ENCODE measurements around the gene KLRC3. TPM values are rescaled to one million over a fixed set of nuclear protein-coding genes. Genes with fewer than 3 reads are reported as not detected.
"Not testable (repeated sequence)": the region's sequence is repeated elsewhere in the genome, so short reads cannot be mapped to it uniquely, and the experiment has no call there.

Gene KLRC3
- polyA plus RNA-seq (ENCODE audit: insufficient read length in 4 of 4): under 1 TPM in 1 of 4 donors, not detected in 3; 0.10 TPM

- not testable (repeated sequence) for DNase-seq (ENCODE audit: low read depth in 4 of 4, low spot score in 3 of 4)
Observed at GRCh38 chr12:10420334-10420733, at the start of gene KLRC3. Gene KLRC3, minus strand, starts transcription at chr12:10420595. Its CDS starts 45 bp downstream, at chr12:10420550.

GRCh38 chr12:10469701-10470100 lies 49.3 kb upstream of the KLRC3 start:
- no peak for DNase-seq (ENCODE audit: low read depth in 4 of 4, low spot score in 3 of 4)

- no peak for DNase-seq (ENCODE audit: low read depth in 4 of 4, low spot score in 3 of 4)
Observed at GRCh38 chr12:10466311-10466710, 45.9 kb upstream of the KLRC3 start.

GRCh38 chr12:10457760-10458159 lies 37.4 kb upstream of the KLRC3 start:
- no peak for DNase-seq (ENCODE audit: low read depth in 4 of 4, low spot score in 3 of 4)

- DNase-seq (ENCODE audit: low read depth in 4 of 4, low spot score in 3 of 4): no peak
Observed at GRCh38 chr12:10456856-10457255, 36.5 kb upstream of the KLRC3 start.

- no peak for DNase-seq (ENCODE audit: low read depth in 4 of 4, low spot score in 3 of 4)
Observed at GRCh38 chr12:10455766-10456165, 35.4 kb upstream of the KLRC3 start.

GRCh38 chr12:10454531-10454930 lies 34.1 kb upstream of the KLRC3 start:
- no peak for DNase-seq (ENCODE audit: low read depth in 4 of 4, low spot score in 3 of 4)

- no peak for DNase-seq (ENCODE audit: low read depth in 4 of 4, low spot score in 3 of 4)
Observed at GRCh38 chr12:10453156-10453555, 32.8 kb upstream of the KLRC3 start, which contains the start of gene KLRC1. Gene KLRC1, minus strand, starts transcription at chr12:10453377. Its CDS starts 2,221 bp downstream, at chr12:10451156.

- no peak for DNase-seq (ENCODE audit: low read depth in 4 of 4, low spot score in 3 of 4)
Observed at GRCh38 chr12:10448236-10448635, 27.8 kb upstream of the KLRC3 start.

- DNase-seq (ENCODE audit: low read depth in 4 of 4, low spot score in 3 of 4): not testable (repeated sequence)
Observed at GRCh38 chr12:10446052-10446451, 25.7 kb upstream of the KLRC3 start.

- not testable (repeated sequence) for DNase-seq (ENCODE audit: low read depth in 4 of 4, low spot score in 3 of 4)
Observed at GRCh38 chr12:10441144-10441543, 20.7 kb upstream of the KLRC3 start.

GRCh38 chr12:10439608-10440274 lies 19.3 kb upstream of the KLRC3 start:
- DNase-seq (ENCODE audit: low read depth in 4 of 4, low spot score in 3 of 4): not testable (repeated sequence)

- not testable (repeated sequence) for DNase-seq (ENCODE audit: low read depth in 4 of 4, low spot score in 3 of 4)
Observed at GRCh38 chr12:10437601-10438000, 17.2 kb upstream of the KLRC3 start.

- DNase-seq (ENCODE audit: low read depth in 4 of 4, low spot score in 3 of 4): not testable (repeated sequence)
Observed at GRCh38 chr12:10435816-10436215, 15.4 kb upstream of the KLRC3 start, which contains the start of gene KLRC2. Gene KLRC2, minus strand, starts transcription at chr12:10436010. Its CDS starts 24 bp downstream, at chr12:10435986.

GRCh38 chr12:10430623-10431022 lies 10.2 kb upstream of the KLRC3 start:
- not testable (repeated sequence) for DNase-seq (ENCODE audit: low read depth in 4 of 4, low spot score in 3 of 4)

- DNase-seq (ENCODE audit: low read depth in 4 of 4, low spot score in 3 of 4): not testable (repeated sequence)
Observed at GRCh38 chr12:10425938-10426337, 5.5 kb upstream of the KLRC3 start.

- DNase-seq (ENCODE audit: low read depth in 4 of 4, low spot score in 3 of 4): not testable (repeated sequence)
Observed at GRCh38 chr12:10424260-10424899, 4.0 kb upstream of the KLRC3 start.

- DNase-seq (ENCODE audit: low read depth in 4 of 4, low spot score in 3 of 4): not testable (repeated sequence)
Observed at GRCh38 chr12:10422159-10422558, 1.8 kb upstream of the KLRC3 start.

GRCh38 chr12:10409392-10409791 lies 11.0 kb downstream of the KLRC3 start, which contains the start of gene KLRC4:
Gene KLRC4, minus strand, starts transcription at chr12:10409757. Its CDS starts 182 bp downstream, at chr12:10409575.
- DNase-seq (ENCODE audit: low read depth in 4 of 4, low spot score in 3 of 4): no peak

GRCh38 chr12:10408842-10409241 lies 11.6 kb downstream of the KLRC3 start:
- DNase-seq (ENCODE audit: low read depth in 4 of 4, low spot score in 3 of 4): no peak

- DNase-seq (ENCODE audit: low read depth in 4 of 4, low spot score in 3 of 4): no peak
Observed at GRCh38 chr12:10406725-10407124, 13.7 kb downstream of the KLRC3 start.

GRCh38 chr12:10405294-10405693 lies 15.1 kb downstream of the KLRC3 start:
- no peak for DNase-seq (ENCODE audit: low read depth in 4 of 4, low spot score in 3 of 4)

All from right renal pelvis (tissue), 4 donors.